GM19438 (cell line): ENCODE results near the gene ZNF480.
"Not testable (repeated sequence)": the region's sequence is repeated elsewhere in the genome, so short reads cannot be mapped to it uniquely, and the experiment has no call there.

Experiments
- ATAC-seq: cut with Tn5 transposase; IDR thresholded peaks from one replicate; pipeline ENCODE4 v1.9.1; 2021; ENCODE audit warnings: low read depth; ENCODE audit not compliant: unreplicated experiment

ZNF480 gene

DNA sequence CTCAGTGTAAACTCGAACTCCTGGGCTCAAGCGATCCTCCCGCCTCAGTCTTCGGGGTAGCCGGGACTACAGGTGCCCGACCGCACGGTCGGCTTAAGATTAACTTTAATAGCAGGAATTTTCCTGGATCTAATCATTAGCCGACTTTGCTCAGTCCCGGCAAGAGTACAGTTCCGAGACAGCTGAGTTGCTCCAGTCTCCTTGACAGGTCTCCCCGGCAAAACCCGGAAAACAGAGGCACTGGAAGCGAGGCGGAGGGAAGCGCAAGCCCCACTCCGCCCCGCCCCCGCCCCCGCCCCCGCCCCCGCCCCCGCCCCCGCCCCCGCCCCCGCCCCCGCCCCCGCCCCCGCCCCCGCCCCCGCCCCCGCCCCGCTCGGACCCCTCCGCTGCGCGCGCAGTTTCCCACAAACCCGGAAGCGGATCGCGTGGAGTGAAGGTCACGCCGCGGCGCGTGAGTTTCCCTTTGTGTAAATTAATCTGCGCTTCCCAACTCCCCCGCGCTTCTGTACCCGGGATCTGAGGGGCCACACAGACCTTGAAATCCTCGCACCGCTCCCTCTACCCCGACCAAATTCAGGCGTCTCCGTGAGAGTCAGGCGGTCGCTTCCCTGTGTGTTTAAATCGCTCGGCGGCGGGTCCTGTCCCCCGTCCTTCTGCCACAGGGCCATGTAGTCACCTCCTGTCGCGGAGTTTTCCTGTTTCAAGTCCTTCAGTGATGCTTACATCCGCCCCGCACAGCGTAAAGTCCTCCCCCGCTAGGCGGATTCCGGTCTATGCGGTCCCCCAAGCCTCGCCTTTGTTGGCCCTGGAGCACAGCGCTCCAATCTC, at the start of gene ZNF480:
ZNF480 (plus strand) TSS at position 397 of the 828 bp plus-strand sequence. CDS start 3,244 bp downstream, outside the sequence.
- peak; percentile 59 for ATAC-seq

- ATAC-seq, result no peak
Measured at GRCh38 chr19:52248241-52248640, 48.7 kb upstream of the ZNF480 start.

GRCh38 chr19:52258426-52258825, 38.5 kb upstream of the ZNF480 start:
- no peak for ATAC-seq

DNA sequence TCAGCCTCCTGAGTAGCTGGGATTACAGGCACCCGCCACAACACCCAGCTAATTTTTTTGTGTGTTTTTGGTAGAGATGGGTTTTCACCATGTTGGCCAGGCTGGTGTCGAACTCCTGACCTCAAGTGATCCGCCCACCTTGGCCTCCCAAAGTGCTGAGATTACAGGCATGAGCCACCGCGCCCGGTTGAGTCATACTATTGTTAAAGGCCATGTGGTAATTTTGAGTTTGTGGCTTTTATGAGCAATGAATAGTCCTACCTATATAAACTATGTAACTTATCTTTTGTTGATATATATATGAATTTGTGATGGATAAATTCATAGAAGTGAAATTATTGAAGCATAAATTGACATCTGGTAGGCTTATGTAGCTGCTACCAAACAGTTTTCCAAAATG, 31.4 kb upstream of the ZNF480 start:
- ATAC-seq, result not testable (repeated sequence)

DNA sequence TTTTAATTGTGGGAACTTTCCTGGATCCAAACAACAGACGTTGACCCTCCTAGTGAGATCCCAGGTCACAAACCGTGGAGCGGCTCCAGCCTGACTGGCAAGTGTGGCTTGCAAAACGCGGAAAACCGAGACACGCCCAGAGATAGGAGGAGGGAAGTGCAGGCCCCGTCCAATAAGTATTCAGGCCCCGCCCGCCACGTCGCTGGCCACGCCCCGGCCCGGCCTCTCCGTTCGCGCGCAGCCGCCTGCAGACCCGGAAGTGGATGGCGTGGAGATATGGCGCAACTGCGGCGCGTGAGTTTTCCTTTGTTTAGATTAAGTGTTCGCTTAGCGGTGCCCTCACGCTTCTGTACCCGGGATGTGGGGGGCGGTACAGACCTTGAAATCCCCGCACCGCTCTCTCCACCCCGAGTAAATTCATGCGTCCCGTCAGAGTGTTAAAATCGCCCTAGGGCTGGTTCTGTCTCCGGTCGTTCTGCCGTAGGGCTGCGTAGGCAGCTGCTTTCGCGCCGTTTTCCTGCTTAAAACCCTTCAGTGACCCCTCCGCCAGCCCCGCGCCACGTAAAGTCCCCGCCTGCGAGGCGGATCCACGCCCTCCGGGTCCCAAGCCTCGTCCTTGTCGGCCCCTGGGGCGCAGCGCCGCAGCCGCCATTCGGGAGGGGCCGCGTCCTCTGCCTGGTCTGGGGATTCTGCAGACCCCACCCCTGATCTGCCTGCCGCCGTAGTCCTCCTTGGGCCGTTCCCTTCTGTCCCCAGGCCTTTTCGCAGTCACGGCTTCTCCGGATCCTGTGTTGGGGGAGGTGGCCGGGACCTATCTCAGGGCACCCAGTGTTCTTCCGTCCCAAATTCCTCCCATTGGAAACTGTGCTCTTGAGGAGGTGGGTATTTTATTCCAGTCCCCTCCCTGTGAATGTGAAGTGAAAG, 27.4 kb upstream of the ZNF480 start, which contains the start of gene ZNF766:
ZNF766 (plus strand) TSS at position 250 of the 924 bp plus-strand sequence; CDS start at position 277, 27 bp downstream.
- ATAC-seq, result peak; percentile 88

DNA sequence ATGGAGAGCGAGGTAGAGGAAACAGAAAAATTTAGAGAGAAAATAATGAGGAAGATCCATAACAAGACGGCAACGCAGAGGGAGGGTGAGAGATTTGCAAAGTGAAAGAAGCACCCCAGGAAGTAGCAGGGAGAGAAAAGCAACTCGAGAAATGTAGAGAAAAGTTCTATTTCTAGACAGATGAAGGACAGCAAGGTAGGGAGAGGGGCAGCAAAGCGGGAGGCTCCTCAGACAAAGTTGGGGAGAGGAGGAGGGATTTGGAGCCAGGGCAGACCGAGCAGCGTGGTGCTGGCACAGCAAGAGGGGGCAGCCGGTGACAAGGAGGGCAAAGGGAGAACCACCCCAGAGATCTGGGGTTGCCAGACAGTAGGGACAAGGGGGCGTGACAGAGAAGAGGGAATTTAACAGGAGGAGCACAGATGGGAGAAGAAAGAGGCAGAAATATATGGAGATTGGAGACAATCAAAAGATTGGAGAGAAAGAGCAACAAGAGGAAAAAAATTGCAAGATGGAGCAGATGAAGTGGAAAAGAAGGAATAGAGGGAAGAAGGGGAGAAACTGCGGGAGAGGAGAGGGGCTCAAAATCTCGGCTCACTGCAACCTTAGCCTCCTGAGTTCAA, 26.6 kb upstream of the ZNF480 start:
- no peak for ATAC-seq

DNA sequence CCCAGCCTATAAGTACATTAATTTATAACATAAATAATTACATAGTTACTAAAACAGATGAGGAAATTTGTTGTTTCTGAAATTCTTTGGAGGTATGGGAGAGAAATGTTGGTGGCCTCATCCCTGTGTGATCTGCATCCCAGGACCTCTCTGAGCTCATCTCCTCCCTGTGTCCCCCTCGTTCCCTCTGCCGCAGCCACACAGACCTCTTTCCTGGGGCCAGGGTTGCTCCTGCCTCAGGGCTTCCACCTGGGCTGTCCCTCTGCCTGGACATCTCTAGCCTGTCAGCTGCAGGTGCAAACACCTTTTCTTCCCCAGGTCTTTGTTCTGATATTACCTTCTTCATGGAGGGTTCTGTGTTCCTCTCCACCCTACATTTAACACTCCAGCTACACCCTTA, 23.7 kb upstream of the ZNF480 start:
- ATAC-seq, result no peak

- ATAC-seq, result no peak
Measured at GRCh38 chr19:52274191-52274590, 22.8 kb upstream of the ZNF480 start.

GRCh38 chr19:52275988-52276387, 21.0 kb upstream of the ZNF480 start:
- ATAC-seq, result no peak

GRCh38 chr19:52277471-52277870, 19.5 kb upstream of the ZNF480 start:
- no peak for ATAC-seq

- ATAC-seq, result no peak
Measured at GRCh38 chr19:52286256-52286655, 10.7 kb upstream of the ZNF480 start.

GRCh38 chr19:52291781-52292180, 5.2 kb upstream of the ZNF480 start:
- ATAC-seq, result no peak

- ATAC-seq, result not testable (repeated sequence)
Measured at GRCh38 chr19:52292946-52293345, 4.0 kb upstream of the ZNF480 start.

- ATAC-seq, result no peak
Measured at GRCh38 chr19:52296400-52296772, 583 bp upstream of the ZNF480 start.

DNA sequence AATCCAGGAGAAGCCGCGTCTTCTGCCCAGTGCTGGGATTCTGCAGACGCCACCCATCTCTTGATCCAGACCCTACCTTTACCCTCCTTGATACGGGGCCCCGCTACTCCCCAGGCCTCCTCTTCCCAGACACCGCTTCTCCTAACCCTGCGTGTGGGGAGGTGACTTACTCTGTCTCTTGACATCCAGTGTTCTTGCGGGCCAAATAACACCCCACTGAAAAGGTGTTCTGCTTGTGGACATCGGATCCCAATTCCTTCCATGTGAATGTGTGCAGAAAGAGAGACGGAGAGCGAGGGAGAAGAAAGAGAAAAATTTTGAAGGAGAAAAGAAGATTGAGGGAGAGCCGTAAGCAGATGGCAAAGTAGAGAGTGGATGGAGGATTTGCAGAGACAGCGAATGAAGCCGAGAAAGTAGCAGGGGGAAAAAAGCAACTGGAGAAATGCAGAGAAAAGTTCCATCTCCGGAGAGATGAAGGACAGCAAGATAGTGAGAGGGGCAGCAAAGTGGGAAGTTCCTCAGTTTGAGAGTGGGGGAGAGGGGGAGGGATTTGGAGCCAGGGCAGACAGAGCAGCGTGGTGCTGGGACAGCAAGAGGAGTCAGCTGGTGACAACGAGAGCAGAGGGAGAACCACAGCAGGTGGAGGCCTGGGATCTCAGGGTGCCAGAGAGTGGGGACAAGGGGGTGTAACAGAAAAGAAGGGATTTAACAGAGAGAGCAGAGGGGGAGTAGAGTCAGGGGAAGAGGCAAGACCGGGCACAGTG, 814 bp downstream of the ZNF480 start:
- ATAC-seq, result peak; percentile 31

- no peak for ATAC-seq
Measured at GRCh38 chr19:52307275-52307674, 10.3 kb downstream of the ZNF480 start.

- ATAC-seq, result no peak
Measured at GRCh38 chr19:52322429-52322828, 25.5 kb downstream of the ZNF480 start.

DNA sequence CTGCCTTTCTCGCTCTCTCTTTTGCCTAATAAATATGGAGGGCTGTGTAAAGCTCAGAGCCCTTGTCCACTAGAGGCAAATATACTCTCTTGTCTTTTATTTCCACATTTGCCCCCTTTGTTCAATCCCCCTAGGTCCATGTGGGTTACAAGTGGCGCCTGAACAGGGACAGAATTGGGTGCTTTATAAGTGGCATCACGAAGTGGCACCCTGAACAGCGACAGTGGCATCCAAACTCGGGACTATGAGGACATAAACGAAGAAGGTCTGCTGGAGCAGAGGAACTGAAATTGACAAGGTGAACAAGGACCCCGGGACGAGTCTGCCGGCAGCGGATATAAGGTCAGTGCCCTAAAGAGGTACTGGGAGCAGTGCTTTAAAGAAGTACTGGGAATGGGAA, 34.8 kb downstream of the ZNF480 start:
- no peak for ATAC-seq

DNA sequence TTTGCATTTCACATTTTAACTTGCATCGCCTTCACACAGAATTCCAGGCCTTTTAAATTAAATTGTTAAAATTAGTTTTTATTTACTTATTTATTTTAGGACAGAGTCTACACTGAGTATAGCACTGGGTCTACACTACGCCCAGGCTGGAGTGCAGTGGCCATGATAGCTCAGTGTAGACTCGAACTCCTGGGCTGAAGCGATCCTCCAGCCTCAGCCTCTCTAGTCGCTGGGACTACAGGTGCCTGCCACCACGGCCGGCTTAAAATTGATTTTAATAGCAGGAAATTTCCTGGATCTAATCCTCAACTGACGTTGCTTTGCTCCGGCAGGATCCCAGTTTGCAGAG, 38.8 kb downstream of the ZNF480 start:
- ATAC-seq, result no peak

DNA sequence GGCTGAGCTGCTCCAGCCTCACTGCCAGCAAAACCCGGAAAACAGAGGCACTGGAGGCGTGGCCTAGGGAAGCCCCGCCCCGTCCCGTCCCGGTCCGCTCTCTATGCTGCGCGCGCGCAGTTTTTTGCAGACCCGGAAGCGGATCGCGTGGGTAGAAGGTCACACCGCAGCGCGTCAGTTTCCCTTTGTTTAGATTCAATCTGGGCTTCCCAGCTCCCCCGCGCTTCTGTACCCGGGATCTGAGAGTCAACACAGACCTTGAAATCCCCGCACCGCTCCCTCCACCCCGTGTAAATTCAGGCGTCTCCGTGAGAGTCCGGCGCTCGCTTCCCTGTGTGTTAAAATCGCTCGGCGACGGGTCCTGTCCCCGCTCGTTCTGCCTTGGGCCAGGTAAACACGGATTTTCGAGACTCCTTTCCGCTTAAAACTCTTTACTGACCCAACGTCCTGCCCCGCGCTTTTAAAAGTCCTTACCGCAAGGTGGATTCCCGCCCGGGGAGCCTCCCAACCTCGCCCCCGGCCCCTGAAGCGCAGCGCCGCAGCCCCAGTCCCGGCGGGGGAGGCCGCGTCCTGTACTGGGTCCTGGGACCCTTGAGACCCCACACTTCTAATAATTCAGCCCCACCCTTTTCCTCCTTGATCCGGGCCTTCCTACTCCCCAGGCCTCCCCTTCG, 39.3 kb downstream of the ZNF480 start, which contains the start of gene ZNF610:
ZNF610 (plus strand) TSS at position 127 of the 674 bp plus-strand sequence. CDS start 12,930 bp downstream, outside the sequence.
- no peak for ATAC-seq
